GM20000 (cell line): ENCODE data around the gene HIRA.

Experiments
- DNase-seq: peaks from one replicate; pipeline ENCODE4 v3.0.0; 2012; ENCODE audit warnings: low spot score
- TF ChIP-seq, protein P1 (sequence below): IDR thresholded peaks from 2 replicates; pipeline ENCODE4 v1.5.1; 2012; ENCODE audit warnings: mild to moderate bottlenecking, control low read depth; ENCODE audit errors: extremely low read depth, missing control alignments

HIRA gene

DNA sequence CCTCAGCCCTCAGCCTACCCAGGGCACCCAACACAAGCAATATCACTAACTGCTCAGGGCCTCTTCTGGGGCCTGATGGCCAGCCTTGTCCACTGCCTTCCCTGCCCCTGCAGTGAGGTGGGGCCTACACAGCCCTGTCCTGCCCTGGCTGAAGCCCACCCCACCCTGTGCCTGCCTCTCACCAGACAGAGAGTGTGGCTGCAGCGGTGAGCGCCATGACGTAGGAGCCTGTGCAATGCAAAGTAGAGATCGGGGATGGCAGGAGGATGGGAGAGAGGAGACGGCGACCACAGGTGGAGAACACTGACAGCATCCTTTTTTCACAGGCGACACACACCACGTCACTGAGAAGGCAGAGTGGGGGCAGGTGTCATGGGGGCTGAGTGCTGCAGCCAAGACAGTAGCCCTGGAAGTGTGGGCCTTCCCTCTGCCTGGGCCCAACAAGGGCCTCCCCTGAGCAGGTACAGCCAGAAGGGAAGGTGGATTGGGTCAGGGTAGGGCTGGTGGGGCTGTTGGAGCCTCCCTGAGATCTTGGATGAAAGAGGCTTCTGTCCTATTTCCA lies 74.7 kb downstream of the HIRA start:
- no peak for DNase-seq
- TF ChIP-seq, protein P1, sequence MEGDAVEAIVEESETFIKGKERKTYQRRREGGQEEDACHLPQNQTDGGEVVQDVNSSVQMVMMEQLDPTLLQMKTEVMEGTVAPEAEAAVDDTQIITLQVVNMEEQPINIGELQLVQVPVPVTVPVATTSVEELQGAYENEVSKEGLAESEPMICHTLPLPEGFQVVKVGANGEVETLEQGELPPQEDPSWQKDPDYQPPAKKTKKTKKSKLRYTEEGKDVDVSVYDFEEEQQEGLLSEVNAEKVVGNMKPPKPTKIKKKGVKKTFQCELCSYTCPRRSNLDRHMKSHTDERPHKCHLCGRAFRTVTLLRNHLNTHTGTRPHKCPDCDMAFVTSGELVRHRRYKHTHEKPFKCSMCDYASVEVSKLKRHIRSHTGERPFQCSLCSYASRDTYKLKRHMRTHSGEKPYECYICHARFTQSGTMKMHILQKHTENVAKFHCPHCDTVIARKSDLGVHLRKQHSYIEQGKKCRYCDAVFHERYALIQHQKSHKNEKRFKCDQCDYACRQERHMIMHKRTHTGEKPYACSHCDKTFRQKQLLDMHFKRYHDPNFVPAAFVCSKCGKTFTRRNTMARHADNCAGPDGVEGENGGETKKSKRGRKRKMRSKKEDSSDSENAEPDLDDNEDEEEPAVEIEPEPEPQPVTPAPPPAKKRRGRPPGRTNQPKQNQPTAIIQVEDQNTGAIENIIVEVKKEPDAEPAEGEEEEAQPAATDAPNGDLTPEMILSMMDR: no peak

DNA sequence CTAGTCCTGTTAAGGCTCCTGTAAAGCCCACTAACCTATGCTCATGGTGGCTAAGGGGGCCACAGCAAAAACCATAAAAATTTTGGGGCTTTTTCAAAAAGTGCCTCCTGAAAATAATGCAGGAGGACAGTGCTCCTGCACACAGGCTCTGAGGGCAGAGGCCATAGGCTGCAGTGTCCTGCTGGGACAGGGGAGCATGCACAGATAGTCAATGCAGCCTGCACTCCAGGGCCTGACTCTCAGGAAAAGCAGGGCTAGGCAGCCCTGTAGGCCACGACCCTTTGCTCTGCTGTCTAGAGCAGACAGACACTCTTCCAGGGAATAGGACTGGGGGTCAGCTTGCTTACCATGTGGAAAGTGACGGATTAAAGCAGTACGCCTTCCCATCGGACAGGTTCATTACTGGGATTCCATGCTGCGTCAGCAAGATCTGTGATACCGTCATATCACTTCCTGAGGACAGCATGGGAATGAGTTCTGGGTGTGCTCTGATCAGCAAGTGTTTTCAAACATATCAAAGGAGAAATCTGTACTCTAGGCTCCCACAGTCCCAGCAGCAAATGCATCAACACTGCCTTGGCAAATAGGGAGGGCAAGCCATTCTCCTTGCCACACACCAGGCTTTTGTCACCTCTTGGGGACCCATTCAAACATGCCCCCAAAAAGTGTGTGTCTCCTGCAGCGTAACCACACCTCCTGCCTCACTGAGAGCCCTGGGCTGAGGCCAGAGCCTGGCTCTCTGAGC lies 75.9 kb downstream of the HIRA start:
- TF ChIP-seq, protein P1: no peak
- no peak for DNase-seq

DNA sequence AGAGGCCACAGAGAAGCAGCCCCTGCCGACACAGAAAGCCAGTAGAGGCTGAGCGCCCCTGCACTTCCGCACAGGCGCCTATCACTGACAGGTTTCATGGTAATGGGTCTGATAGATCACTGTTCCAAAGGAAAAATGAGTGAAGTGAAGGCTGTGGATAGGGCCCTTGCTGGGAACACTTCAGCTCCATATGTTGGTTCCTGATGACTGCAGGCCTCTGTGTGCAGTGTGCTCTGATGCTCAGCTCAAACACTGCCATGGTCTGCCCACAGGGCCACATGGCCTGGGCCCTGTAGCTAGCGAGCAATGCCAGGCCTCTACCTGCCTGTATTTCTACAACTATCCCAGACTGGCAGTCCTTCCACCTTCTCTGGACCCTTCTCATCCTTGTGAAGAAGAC lies 77.3 kb downstream of the HIRA start:
- DNase-seq: no peak
- TF ChIP-seq, protein P1: no peak

DNA sequence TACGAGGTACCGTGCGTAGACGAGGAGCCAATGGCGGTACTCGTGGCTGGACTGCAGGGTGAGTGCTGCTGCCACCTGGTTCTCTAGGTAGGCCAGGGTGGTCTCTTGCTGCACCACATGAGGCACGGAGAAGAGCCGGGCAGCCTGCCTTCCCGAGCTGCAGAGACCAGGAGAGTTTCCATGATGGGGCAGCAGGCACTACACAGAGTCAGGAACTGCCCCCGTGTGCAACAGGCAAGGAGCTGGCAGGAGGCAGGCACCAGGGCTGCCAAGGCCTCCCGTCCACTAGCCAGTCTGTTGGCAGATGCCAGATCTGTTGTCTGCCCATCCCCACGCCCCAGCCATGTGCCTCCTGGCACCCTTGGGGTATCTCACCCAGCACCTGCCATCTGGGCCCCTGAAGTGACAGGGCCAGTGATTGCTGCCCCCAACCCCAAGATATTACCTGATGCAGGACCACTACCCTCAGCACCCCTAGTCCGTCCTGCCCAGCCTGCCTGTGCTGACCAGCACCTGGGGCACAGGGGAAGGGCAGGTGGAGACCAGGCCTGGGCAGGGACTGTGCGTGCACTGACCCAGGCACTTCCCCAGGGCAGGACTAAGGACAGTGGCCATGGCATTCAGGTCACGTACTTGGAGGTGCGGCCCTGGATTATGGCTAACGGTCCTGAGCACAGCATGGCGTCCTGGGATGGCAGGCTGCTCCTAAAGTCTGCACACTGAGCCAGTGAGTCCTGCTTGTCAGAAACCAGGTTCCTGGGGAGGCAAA lies 78.0 kb downstream of the HIRA start:
- TF ChIP-seq, protein P1: no peak
- no peak for DNase-seq

DNA sequence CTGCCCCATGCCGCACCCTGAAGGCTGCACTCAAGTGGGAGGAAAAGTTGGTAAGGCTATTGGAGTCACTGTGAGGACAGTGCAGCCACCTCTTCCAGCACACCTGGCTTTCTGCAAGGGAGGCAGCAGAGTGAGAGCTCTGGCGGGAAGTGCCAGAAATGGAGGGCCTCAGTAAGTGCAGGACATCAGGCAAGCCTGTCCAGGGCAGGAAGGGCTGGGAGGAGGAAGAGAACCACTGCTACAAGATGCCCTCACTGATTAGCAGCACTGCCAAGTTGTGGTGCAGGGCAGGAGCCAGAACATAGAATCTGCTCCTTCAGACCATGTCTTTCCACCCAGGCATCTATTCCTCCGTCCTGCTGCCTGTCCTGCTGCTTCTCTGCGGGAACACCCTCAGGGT lies 78.8 kb downstream of the HIRA start:
- TF ChIP-seq, protein P1: no peak
- no peak for DNase-seq

DNA sequence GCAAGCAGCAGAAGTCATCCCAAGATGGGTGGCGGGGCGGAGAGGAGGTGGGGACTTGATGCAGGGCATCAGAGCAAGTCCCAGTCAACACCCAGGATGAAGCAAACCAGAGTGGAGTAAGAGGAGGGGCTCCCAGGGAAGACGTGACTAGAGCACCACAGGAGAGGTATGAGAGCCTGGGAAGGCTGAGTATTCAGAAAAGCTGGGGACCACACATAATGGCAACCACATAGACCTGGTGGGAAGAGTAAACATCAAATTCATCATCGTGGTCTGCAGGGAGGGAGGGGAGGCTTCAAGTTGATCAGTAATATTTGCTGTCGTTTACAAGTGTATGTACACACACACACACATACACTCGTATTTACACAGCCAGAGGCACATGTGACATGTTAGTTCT lies 79.3 kb downstream of the HIRA start:
- no peak for DNase-seq
- TF ChIP-seq, protein P1: no peak

DNA sequence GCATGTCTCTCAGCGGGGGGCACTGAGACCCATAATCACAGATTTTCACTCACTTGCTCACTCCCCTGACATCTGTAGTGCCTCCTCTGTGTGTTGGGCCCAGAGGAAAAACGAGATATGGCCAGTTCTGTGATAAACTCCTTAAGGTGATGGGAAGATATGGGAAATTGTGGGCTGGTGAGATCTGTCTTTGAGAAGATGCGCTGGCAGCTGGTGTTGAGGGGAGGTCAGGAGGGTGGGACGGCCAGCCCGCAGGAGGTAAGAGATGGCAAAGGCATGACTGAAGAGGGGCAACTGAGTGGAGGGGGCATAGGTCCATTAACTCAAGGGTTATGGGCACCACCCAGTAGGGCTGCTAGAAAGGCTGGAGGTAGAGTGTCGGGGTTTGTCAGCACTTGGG lies 79.9 kb downstream of the HIRA start:
- DNase-seq: no peak
- TF ChIP-seq, protein P1: no peak
